HL-60 (cell line): ENCODE data around the gene BCAS3.

Source experiments
- CTCF ChIP-seq: IDR thresholded peaks from one replicate; pipeline ENCODE4 v1.5.1; 2011; ENCODE audit warnings: low read length, control low read depth, inconsistent platforms; ENCODE audit not compliant: insufficient read depth
- GABPA ChIP-seq: IDR thresholded peaks from 2 replicates; pipeline ENCODE4 v1.6.1; 2012; ENCODE audit warnings: low read depth
- POLR2AphosphoS5 ChIP-seq: IDR thresholded peaks from 2 replicates; pipeline ENCODE4 v1.6.1; 2012; ENCODE audit warnings: low read depth
- TF ChIP-seq, protein P1 (sequence below): IDR thresholded peaks from 2 replicates; pipeline ENCODE4 v1.6.1; 2012; ENCODE audit warnings: low read depth; ENCODE audit not compliant: insufficient replicate concordance

GRCh38 chr17:60819447-60820130 is 141.9 kb downstream of the BCAS3 start:
- TF ChIP-seq POLR2AphosphoS5: no peak
- TF ChIP-seq CTCF: no peak
- TF ChIP-seq, protein P1, sequence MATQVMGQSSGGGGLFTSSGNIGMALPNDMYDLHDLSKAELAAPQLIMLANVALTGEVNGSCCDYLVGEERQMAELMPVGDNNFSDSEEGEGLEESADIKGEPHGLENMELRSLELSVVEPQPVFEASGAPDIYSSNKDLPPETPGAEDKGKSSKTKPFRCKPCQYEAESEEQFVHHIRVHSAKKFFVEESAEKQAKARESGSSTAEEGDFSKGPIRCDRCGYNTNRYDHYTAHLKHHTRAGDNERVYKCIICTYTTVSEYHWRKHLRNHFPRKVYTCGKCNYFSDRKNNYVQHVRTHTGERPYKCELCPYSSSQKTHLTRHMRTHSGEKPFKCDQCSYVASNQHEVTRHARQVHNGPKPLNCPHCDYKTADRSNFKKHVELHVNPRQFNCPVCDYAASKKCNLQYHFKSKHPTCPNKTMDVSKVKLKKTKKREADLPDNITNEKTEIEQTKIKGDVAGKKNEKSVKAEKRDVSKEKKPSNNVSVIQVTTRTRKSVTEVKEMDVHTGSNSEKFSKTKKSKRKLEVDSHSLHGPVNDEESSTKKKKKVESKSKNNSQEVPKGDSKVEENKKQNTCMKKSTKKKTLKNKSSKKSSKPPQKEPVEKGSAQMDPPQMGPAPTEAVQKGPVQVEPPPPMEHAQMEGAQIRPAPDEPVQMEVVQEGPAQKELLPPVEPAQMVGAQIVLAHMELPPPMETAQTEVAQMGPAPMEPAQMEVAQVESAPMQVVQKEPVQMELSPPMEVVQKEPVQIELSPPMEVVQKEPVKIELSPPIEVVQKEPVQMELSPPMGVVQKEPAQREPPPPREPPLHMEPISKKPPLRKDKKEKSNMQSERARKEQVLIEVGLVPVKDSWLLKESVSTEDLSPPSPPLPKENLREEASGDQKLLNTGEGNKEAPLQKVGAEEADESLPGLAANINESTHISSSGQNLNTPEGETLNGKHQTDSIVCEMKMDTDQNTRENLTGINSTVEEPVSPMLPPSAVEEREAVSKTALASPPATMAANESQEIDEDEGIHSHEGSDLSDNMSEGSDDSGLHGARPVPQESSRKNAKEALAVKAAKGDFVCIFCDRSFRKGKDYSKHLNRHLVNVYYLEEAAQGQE: no peak
- TF ChIP-seq GABPA: no peak
